Stimulated activated CD4-positive, alpha-beta T cell treated with anti-CD3 and anti-CD28 coated beads, Interleukin-12 subunit alpha, Interleukin-12 subunit beta, amount 100 ng/mL, for 4 hours (primary cell): Measurements from ENCODE around the gene CTCFL.
"Not testable (repeated sequence)": the region's sequence is repeated elsewhere in the genome, so short reads cannot be mapped to it uniquely, and the experiment has no call there.

Source experiments
- DNase-seq: peaks from one replicate; pipeline ENCODE4 v3.0.0-alpha.2; 2020

Gene CTCFL

DNA sequence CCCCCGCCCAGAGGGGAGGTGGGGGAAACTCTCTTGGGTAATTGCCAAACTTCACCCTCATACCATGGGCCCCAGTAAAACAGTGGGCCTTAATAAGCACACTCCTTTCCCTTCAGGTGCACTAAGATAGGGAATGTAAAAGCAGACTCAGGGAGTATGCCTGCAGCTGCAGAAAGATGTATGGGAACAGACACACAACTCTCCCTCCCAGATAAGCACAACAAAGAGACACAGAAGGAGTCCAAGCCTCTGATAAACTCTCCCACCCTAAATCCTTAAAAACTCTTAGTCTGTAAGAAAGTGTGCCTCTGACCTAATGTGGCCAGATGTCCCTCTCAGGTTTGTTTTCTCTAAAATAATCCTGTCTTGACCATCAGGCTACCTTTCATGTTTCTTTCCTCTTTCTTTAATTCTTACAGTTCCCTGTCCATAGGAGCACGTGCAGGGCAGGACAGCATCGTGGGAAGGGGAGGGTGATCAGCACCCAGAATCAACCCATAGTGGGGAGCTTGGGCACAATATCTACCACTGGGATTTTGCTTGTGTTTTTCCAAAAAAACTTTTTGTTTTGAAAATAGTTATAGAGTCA is 11.3 kb upstream of the CTCFL start:
- DNase-seq, result no peak

GRCh38 chr20:57535297-57535696 is 10.4 kb upstream of the CTCFL start:
- DNase-seq, result no peak

DNA sequence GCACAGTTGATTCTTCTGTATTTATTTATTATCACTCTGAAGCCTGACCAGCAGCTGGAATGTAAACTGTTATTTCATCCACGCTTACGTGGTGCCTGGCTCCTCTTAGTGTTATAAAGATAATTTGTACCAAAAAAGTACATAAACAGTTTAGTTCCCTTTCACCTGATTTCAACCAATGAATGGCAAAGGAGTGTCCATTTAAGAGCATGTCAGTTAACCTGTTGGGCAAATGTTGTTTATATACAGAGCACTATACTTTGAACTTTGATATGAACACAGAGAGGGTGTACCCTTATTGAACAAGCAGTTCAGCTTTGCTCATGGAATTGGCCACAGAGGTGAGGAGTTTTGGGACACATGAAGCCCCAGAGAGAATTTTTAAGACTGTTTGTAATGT is 7.2 kb upstream of the CTCFL start:
- DNase-seq, result no peak

GRCh38 chr20:57530327-57530981 is 5.5 kb upstream of the CTCFL start:
- DNase-seq, result no peak

GRCh38 chr20:57529810-57530209 is 4.9 kb upstream of the CTCFL start:
- no peak for DNase-seq

- DNase-seq, result no peak
Observed at GRCh38 chr20:57529160-57529585, 4.2 kb upstream of the CTCFL start.

- DNase-seq, result no peak
Observed at GRCh38 chr20:57528148-57528547, 3.2 kb upstream of the CTCFL start.

DNA sequence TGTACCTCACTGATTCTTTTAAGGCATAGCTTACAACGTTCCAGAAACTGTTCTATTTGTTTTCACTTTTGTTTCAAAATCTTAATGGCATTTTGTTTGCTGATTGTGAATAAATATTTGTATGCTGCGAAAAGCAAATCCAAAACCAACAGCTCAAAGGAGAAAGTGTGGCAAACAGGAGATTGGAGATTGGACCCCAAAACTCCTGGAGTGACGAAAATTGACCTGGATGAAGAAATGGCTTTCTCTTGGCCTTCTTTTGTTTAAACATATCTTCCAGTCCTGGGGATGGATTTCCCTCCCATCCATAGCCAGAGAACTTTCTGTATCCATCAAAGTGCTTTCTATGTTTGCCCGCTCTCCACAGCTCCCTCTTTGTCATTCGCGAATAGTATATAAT is 2.8 kb upstream of the CTCFL start:
- DNase-seq, result no peak

DNA sequence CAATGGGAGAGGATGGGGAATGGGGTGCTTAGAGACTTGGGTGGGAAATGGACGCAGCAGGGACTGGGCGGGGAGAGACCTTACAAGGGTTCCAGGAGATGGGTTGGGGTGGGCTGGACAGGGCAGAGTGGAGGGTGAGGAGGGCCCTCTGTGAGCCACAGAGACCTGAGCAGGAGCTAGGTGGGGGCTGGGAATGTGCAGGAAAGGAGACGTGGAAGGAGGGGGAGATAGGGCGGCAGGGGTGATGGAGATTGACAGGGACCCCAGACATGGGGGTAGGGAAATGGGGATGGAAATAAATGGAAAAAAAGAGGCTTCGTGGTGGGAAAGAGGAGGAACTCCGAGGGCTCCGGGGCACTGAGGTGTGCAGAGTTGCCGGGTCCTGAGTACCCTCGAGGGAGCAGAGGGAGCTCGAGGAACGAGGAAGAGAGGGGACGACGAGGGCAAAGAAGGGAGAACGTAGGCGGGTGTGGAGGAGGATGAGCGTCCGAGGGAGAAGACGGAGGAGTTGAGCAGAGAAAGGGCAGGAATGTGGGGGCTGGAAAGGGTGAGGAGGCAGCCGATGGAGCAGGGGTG is 2.0 kb upstream of the CTCFL start:
- DNase-seq, result no peak

GRCh38 chr20:57526087-57526884 is 1.3 kb upstream of the CTCFL start:
- no peak for DNase-seq

DNA sequence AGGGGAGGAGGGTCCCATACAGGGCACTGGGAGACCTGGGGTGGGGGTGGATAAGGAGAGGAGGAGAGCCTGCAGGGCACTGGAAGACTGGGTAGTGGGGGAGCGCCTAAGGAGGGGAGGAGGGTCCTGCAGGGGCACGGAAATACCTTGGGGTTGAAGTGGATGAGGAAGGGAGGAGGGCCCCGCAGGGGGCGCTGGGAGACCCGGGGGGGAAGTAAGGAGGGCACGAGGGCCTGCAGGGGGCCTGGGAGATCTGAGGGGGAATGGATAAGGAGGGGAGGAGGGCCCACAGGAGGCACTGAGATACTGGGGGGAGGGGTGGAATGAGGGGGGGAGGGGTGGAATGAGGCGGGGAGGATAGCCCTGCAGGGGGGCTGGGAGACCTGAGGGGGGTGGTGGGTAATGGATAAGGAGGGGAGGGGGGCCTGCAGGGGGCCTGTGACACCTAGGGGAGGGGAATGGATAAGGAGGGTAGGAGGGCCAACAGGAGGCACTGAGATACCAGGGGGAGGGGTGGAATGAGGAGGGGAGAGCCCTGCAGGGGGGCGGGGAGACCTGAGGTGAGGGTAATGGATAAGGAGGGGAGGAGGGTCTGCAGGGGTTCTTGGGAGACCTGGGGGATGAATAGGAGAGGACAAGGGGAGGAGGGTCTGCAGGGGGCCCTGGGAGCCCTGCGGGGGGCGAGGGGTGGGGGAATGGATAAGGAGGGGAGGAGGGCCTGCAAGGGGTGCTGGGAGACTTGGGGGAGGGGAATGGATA is 567 bp upstream of the CTCFL start:
- no peak for DNase-seq

GRCh38 chr20:57523782-57524181 is 1.2 kb downstream of the CTCFL start:
- DNase-seq, result no peak

- no peak for DNase-seq
Observed at GRCh38 chr20:57522380-57523140, 2.4 kb downstream of the CTCFL start.

DNA sequence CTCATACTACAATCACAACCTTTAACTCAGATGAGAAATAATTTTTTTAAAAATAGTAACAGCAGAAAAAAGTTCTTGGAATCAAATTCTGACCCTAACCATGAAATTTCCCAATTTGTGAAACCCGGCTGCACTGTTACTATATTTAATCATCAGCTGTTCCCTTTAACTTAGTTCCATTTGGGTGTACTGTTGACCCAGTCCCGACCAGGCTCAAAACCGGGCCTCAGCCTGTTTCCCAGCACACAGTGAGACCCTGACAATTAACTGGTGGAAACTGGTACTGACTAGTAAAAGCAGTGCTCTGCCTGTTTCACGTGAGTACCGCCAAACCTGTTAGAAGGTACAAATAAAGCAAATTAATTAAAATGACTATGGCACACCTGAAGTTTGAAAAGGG is 7.0 kb downstream of the CTCFL start:
- no peak for DNase-seq

- peak; percentile 4 for DNase-seq
Observed at GRCh38 chr20:57514273-57514751, 10.6 kb downstream of the CTCFL start.

GRCh38 chr20:57513199-57513598 is 11.7 kb downstream of the CTCFL start:
- DNase-seq, result no peak

GRCh38 chr20:57512432-57512831 is 12.5 kb downstream of the CTCFL start:
- DNase-seq, result no peak

DNA sequence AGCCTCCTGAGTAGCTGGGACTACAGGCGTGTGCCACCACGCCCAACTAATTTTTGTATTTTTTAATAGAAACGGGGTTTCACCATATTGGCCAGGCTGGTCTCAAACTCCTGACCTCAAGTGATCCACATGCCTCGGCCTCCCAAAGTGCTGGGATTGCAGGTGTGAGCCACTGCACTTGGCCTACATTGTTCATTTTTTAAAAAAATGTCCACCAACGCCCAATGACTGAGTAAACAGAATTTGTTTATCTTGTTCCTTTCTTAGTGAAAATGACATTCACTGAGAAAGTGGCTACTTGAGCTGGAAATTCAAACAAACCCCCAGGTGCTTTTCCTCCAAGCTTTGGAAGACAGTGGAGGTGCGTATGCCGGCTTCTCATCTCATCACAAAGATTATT is 13.2 kb downstream of the CTCFL start:
- DNase-seq, result not testable (repeated sequence)

- DNase-seq, result no peak
Observed at GRCh38 chr20:57509665-57510237, 15.2 kb downstream of the CTCFL start.

GRCh38 chr20:57508831-57509230 is 16.1 kb downstream of the CTCFL start:
- no peak for DNase-seq

DNA sequence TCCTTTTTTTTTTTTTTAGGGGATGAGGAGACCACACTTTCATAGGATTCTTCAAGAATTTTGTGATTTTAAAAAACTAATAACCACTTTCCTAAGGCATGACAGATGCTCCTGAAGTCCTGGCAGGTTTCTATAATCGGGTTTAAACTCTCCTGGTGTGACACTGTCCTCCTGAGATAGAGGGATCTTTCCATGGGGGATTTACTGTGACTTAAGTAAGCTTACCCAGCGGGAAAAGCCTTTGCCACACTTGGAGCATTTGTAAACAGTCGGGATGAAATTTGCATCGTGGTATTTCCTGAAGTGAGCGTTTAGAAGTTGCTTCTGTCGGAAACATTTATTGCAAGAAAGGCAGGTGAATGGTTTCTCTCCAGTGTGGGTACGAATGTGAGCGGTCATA is 16.6 kb downstream of the CTCFL start:
- DNase-seq, result no peak

DNA sequence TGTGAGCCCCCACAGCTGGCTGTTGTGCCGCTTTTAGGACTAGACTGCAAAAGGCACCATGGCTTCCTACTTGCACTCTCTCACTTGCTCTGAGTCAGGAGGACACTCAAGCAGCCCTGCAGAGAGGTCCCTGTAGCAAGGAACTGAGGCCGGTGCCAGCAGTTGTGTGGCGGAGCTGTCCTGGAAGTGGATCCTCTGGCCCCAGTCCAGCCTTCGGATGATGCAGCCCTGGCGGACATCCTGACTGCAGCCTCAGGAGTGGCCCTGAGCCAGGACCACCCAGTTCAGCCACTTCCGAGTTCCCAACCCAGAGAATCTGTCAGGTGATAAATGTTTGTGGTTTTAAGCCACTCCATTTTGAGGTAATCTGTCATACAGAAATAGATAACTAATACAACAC is 17.5 kb downstream of the CTCFL start:
- no peak for DNase-seq
